A549 (cell line): ENCODE measurements around the gene TMEM61. TPM values are rescaled to one million over a fixed set of nuclear protein-coding genes. Genes with fewer than 3 reads are reported as not detected.

Experiments used
- ATAC-seq, 2 experiments: fragments of 200-7000 bp in 1 of 2; fragments of >200 bp in 1 of 2; cut with Nextera tagmentation in 1 of 2; cut with Tn5 transposase in 1 of 2; 3 replicates each; pipeline versions ENCODE4 v1.8.0 to v1.9.1; 2018 to 2020; ENCODE audit warnings: mild to moderate bottlenecking in 1 of 2, moderate library complexity in 1 of 2
- CTCF ChIA-PET: fragments of 300-600 bp; sonication (Branson Sonifier 250); formaldehyde crosslinking; extraction: SDS; loops from one replicate; lab custom pipeline; 2021; ENCODE audit warnings: antibody characterized with exemption, inconsistent platforms; lab: Yijun Ruan, JAX
- POLR2A ChIA-PET: fragments of 350-600 bp; formaldehyde crosslinking; extraction: SDS; loops from one replicate; lab custom pipeline; 2021; ENCODE audit warnings: antibody characterized with exemption, inconsistent platforms; lab: Yijun Ruan, JAX
- DNase-seq, 2 experiments: peaks; one replicate each; pipeline versions ENCODE4 v3.0.0 to v3.0.0-alpha.2; 2011 to 2016; ENCODE audit warnings: low read depth in 1 of 2, low spot score in 1 of 2
- FAIRE-seq: peaks from 2 replicates; lab custom pipeline; 2011; peaks lifted over from hg19 to GRCh38; lab: Jason Lieb, UNC
- H3K27ac ChIP-seq, 2 experiments: fragments of >200 bp; sonication (Bioruptor Twin); formaldehyde crosslinking; 3 replicates each; pipeline ENCODE4 v1.5.1; 2016 to 2017
- H3K4me1 ChIP-seq: fragments of >200 bp; sonication (Bioruptor Twin); formaldehyde crosslinking; 3 replicates; pipeline ENCODE4 v1.6.1; 2016
- H3K4me2 ChIP-seq: fragments of >200 bp; sonication (Bioruptor Twin); formaldehyde crosslinking; 3 replicates; pipeline ENCODE4 v1.6.1; 2016
- H3K4me3 ChIP-seq: fragments of >200 bp; sonication (Bioruptor Twin); formaldehyde crosslinking; 3 replicates; pipeline ENCODE4 v1.5.1; 2016
- H3K9me3 ChIP-seq: fragments of >200 bp; sonication (Bioruptor Twin); formaldehyde crosslinking; 3 replicates; pipeline ENCODE4 v1.6.1; 2016
- BHLHE40 ChIP-seq: IDR thresholded peaks from 2 replicates; pipeline ENCODE4 v1.6.1; 2012; ENCODE audit warnings: low read depth, low read length, inconsistent platforms
- CBX2 ChIP-seq: fragments of 200-600 bp; sonication (generic); IDR thresholded peaks from 2 replicates; pipeline ENCODE4 v1.6.1; 2016; ENCODE audit warnings: low read depth, mild to moderate bottlenecking, borderline replicate concordance
- CBX8 ChIP-seq: fragments of 200-600 bp; sonication (generic); IDR thresholded peaks from 2 replicates; pipeline ENCODE4 v1.6.1; 2016
- CHD2 ChIP-seq: fragments of 150-350 bp; IDR thresholded peaks from 2 replicates; pipeline ENCODE4 v1.6.1; 2014; ENCODE audit warnings: low read length; ENCODE audit not compliant: partially characterized antibody
- EHMT2 ChIP-seq: fragments of 200-600 bp; sonication (generic); IDR thresholded peaks from 2 replicates; pipeline ENCODE4 v1.6.1; 2016; ENCODE audit warnings: antibody characterized with exemption, low read depth, mild to moderate bottlenecking, moderate library complexity
- EP300 ChIP-seq, 2 experiments: fragments of >200 bp; sonication (Bioruptor Twin); formaldehyde crosslinking; IDR thresholded peaks; 2 replicates in 1 of 2; 3 replicates in 1 of 2; pipeline ENCODE4 v1.6.1; 2016 to 2017
- FOXS1 ChIP-seq: fragments of 250-450 bp; sonication (Bioruptor Pico); IDR thresholded peaks from 2 replicates; pipeline ENCODE4 v1.5.0; 2020; ENCODE audit warnings: mild to moderate bottlenecking, moderate library complexity
- HDAC2 ChIP-seq: fragments of 200-600 bp; sonication (generic); IDR thresholded peaks from 2 replicates; pipeline ENCODE4 v1.6.1; 2016
- HES2 ChIP-seq: fragments of >200 bp; sonication (Bioruptor Twin); formaldehyde crosslinking; IDR thresholded peaks from 2 replicates; pipeline ENCODE4 v1.6.1; 2016
- HEYL ChIP-seq: fragments of 250-450 bp; sonication (Bioruptor Pico); IDR thresholded peaks from 2 replicates; pipeline ENCODE4 v1.8.0; 2021; ENCODE audit warnings: mild to moderate bottlenecking, moderate library complexity
- HMGXB4 ChIP-seq: fragments of 250-450 bp; sonication (Bioruptor Pico); IDR thresholded peaks from 2 replicates; pipeline ENCODE4 v1.5.0; 2021; ENCODE audit warnings: mild to moderate bottlenecking, moderate library complexity, borderline replicate concordance
- HOXB5 ChIP-seq: fragments of 250-450 bp; sonication (Bioruptor Pico); IDR thresholded peaks from 2 replicates; pipeline ENCODE4 v1.5.0; 2020; ENCODE audit warnings: mild to moderate bottlenecking, moderate library complexity
- KDM1A ChIP-seq: fragments of 200-600 bp; sonication (generic); IDR thresholded peaks from 2 replicates; pipeline ENCODE4 v1.6.1; 2016; ENCODE audit warnings: low read depth, mild to moderate bottlenecking
- KDM5A ChIP-seq: fragments of 200-600 bp; sonication (generic); IDR thresholded peaks from 2 replicates; pipeline ENCODE4 v1.6.1; 2016; ENCODE audit warnings: antibody characterized with exemption, mild to moderate bottlenecking
- MAZ ChIP-seq: fragments of 150-350 bp; IDR thresholded peaks from 2 replicates; pipeline ENCODE4 v1.6.1; 2014; ENCODE audit warnings: antibody characterized with exemption, low read depth, low read length, borderline replicate concordance
- MYC ChIP-seq: IDR thresholded peaks from 2 replicates; pipeline ENCODE4 v1.6.1; 2012; ENCODE audit warnings: mild to moderate bottlenecking, inconsistent platforms, low read length, improper control_type of control experiment, borderline replicate concordance
- PBX3 ChIP-seq: IDR thresholded peaks from 2 replicates; pipeline ENCODE4 v1.6.1; 2012
- PHF8 ChIP-seq: fragments of 200-600 bp; sonication (generic); IDR thresholded peaks from 2 replicates; pipeline ENCODE4 v1.6.1; 2016; ENCODE audit warnings: low read depth, mild to moderate bottlenecking, antibody characterized with exemption, moderate library complexity, borderline replicate concordance
- POLR2AphosphoS2 ChIP-seq: conservative IDR thresholded peaks from 2 replicates; pipeline ENCODE4 v1.6.1; 2012; ENCODE audit warnings: low read length, improper control_type of control experiment, inconsistent platforms
- RCOR1 ChIP-seq: fragments of 150-350 bp; IDR thresholded peaks from 2 replicates; pipeline ENCODE4 v1.6.1; 2014; ENCODE audit warnings: antibody characterized with exemption, low read length, low read depth
- RFX5 ChIP-seq: fragments of 450-650 bp; IDR thresholded peaks from 2 replicates; pipeline ENCODE4 v1.7.1; 2014; ENCODE audit warnings: antibody characterized with exemption, mild to moderate bottlenecking, moderate library complexity
- RNF2 ChIP-seq: fragments of 200-600 bp; sonication (generic); IDR thresholded peaks from 2 replicates; pipeline ENCODE4 v1.6.1; 2016; ENCODE audit warnings: low read depth, mild to moderate bottlenecking, antibody characterized with exemption, moderate library complexity, borderline replicate concordance
- SMC3 ChIP-seq: fragments of >200 bp; sonication (Bioruptor Twin); formaldehyde crosslinking; IDR thresholded peaks from 3 replicates; pipeline ENCODE4 v1.6.1; 2018; ENCODE audit warnings: inconsistent platforms
- SREBF2 ChIP-seq: fragments of 450-650 bp; IDR thresholded peaks from 2 replicates; pipeline ENCODE4 v1.6.1; 2014; ENCODE audit warnings: mild to moderate bottlenecking, moderate library complexity
- TFCP2L1 ChIP-seq: fragments of 250-450 bp; sonication (Bioruptor Pico); IDR thresholded peaks from 2 replicates; pipeline ENCODE4 v1.5.0; 2021; ENCODE audit warnings: mild to moderate bottlenecking
- TP53 ChIP-seq: fragments of 250-450 bp; sonication (Bioruptor Pico); IDR thresholded peaks from 2 replicates; pipeline ENCODE4 v1.5.0; 2021; ENCODE audit warnings: mild to moderate bottlenecking, moderate library complexity
- ZNF302 ChIP-seq: fragments of 250-450 bp; sonication (Bioruptor Pico); IDR thresholded peaks from 2 replicates; pipeline ENCODE4 v1.9.0; 2021; ENCODE audit warnings: inconsistent platforms, mild to moderate bottlenecking, moderate library complexity
- WGBS: methylation state at CpG from one replicate; pipeline ENCODE4 v1.1.6; 2017; ENCODE audit errors: missing lambda C conversion rate; 5-methylcytosine and 5-hydroxymethylcytosine counted together
- polyA plus RNA-seq, 4 experiments: library from polyadenylated mRNA; depleted of rRNA in 3 of 4; stranded (reverse); fragments of >200 nt; fragmentation: RNase III in 1 of 4; extraction: RNeasy Plus Mini Kit Qiagen cat#74134 plus additional on column Dnase treatment in 1 of 4; gene quantifications; 2 replicates in 3 of 4; 3 replicates in 1 of 4; pipeline ENCODE4 v1.2.3, GENCODE V29; 2011 to 2017

TMEM61 gene
- polyA plus RNA-seq, 2 of the 4 experiments (the other 2 are of a cell fraction), result 0.06 to 0.10 TPM

GRCh38 chr1:54955359-54955758 lies 25.1 kb upstream of the TMEM61 start:
- TF ChIP-seq SMC3 (no peak), RFX5 (no peak), CBX8 (no peak), KDM1A (no peak), MAZ (no peak), SREBF2 (no peak), HMGXB4 (CRISPR knock-in tag) (no peak), CHD2 (no peak), HEYL (no peak), PBX3 (no peak), RCOR1 (no peak), MYC (no peak), EHMT2 (no peak)
- Histone ChIP-seq H3K4me1 (peaks cover 16% of the 10 kb centered on the region), H3K4me2 (peak overlapping the region; percentile 36), H3K27ac (peak overlapping the region; percentile 41 to 76; a peak in 5 of 6 replicates), H3K4me3 (no peak overlapping the region), H3K9me3 (peaks cover 9% of the 10 kb centered on the region; the same call in 2 of the 3 replicates)
- ChIA-PET CTCF (no interaction called here), POLR2A (no interaction called here)
- DNase-seq (peak in 1 of 2 experiments; percentile 44), ATAC-seq (peak in 1 of 2 experiments; percentile 37; a peak in 2 of 6 replicates), FAIRE-seq (no peak)
- WGBS, result 0% methylated on average over 1 of the region's 1 CpG

DNA sequence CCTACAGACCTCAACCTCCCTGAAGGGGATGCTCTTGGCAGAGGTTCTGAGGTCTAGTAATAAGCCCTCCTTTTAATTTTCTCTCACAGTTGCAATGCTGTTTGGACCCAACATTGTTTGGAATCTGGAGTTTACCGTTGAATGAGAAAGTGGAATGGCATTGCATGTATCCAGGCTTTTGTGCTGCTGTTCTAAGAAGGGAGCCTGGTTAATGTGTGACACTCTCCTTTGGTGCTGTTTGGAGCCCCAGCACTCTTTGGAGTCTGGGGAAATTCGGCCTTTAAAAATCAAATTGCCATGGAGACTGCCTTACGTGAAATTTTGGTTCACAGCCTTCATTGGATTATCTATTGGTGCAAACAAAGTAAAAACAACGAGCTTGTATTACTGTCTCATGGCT lies 23.7 kb upstream of the TMEM61 start:
- ATAC-seq, result no peak
- TF ChIP-seq EP300 (IDR thresholded peaks at IDR 0.05), result no peak
- no peak for TF ChIP-seq PHF8
- no peak for TF ChIP-seq ZNF302 (CRISPR knock-in tag)
- no peak for TF ChIP-seq TP53
- TF ChIP-seq EHMT2, result no peak
- TF ChIP-seq HDAC2, result no peak
- no peak for TF ChIP-seq MYC
- no peak for TF ChIP-seq FOXS1 (CRISPR knock-in tag)
- no peak for TF ChIP-seq HES2
- TF ChIP-seq KDM5A, result no peak
- TF ChIP-seq, all 56 proteins: peak for 0
- 59% methylated on average over 4 of the region's 4 CpGs for WGBS

GRCh38 chr1:54959241-54959640 lies 21.2 kb upstream of the TMEM61 start:
- H3K4me1 ChIP-seq, result peaks cover 9% of the 10 kb centered on the region; the same call in 1 of the 3 replicates
- TF ChIP-seq EP300 (IDR thresholded peaks at IDR 0.05), result no peak
- TF ChIP-seq CBX2, result no peak
- TF ChIP-seq HOXB5 (CRISPR knock-in tag), result no peak
- no peak for TF ChIP-seq TFCP2L1
- no peak for TF ChIP-seq MYC
- no peak for TF ChIP-seq POLR2AphosphoS2
- TF ChIP-seq RNF2, result no peak
- TF ChIP-seq BHLHE40, result no peak
- peaks cover 7% of the 10 kb centered on the region; the same call in 2 of the 3 replicates for H3K9me3 ChIP-seq
- ChIA-PET POLR2A (no interaction called here), CTCF (interaction anchor here (0.9 to 3.8 kb wide), 4 partner anchors 9 to 63 kb away, joined by 4 to 18 read pairs (median 8); no protein-coding TSS in a partner anchor)
- DNase-seq (no peak), FAIRE-seq (no peak), ATAC-seq (no peak)
- no peak overlapping the region for H3K27ac ChIP-seq
- H3K4me3 ChIP-seq, result no peak overlapping the region
- no peak overlapping the region for H3K4me2 ChIP-seq
- WGBS, result 81% methylated on average over 3 of the region's 3 CpGs

More for the DNA sequence above, 23.7 kb upstream of the TMEM61 start:
- peaks cover 9% of the 10 kb centered on the region; the same call in 1 of the 3 replicates for H3K4me1 ChIP-seq
- POLR2A ChIA-PET, result no interaction called here
- no peak overlapping the region for H3K4me2 ChIP-seq
- DNase-seq (no peak), FAIRE-seq (no peak)
- no peak overlapping the region for H3K27ac ChIP-seq
- H3K9me3 ChIP-seq, result peaks cover 9% of the 10 kb centered on the region; the same call in 2 of the 3 replicates
- CTCF ChIA-PET, result interaction anchor here (1.0 to 2.4 kb wide), 4 partner anchors 31 to 40 kb away, joined by 3 to 10 read pairs (median 4); no protein-coding TSS in a partner anchor
- no peak overlapping the region for H3K4me3 ChIP-seq
